ENCODE measurements around the gene DHRS3. TPM values are rescaled to one million over a fixed set of nuclear protein-coding genes. Genes with fewer than 3 reads are reported as not detected.

DHRS3 gene
- total RNA-seq, 1 experiment from 2014 or later = 54.5 TPM

- no peak overlapping the region for H3T11ph ChIP-seq (ENCODE audit: low read length)
- no peak overlapping the region for H3K4me2 ChIP-seq (ENCODE audit: insufficient read depth, insufficient read length, low read length)
- H3K9me3 Mint-ChIP-seq = no peaks in the 10 kb centered on the region
- no peak overlapping the region for H3K4ac ChIP-seq (ENCODE audit: low read depth, low read length)
- no peaks in the 10 kb centered on the region for H3K79me1 ChIP-seq (ENCODE audit: insufficient read depth, low read depth, low read length, poor library complexity, severe bottlenecking)
- TF ChIP-seq, protein P1, sequence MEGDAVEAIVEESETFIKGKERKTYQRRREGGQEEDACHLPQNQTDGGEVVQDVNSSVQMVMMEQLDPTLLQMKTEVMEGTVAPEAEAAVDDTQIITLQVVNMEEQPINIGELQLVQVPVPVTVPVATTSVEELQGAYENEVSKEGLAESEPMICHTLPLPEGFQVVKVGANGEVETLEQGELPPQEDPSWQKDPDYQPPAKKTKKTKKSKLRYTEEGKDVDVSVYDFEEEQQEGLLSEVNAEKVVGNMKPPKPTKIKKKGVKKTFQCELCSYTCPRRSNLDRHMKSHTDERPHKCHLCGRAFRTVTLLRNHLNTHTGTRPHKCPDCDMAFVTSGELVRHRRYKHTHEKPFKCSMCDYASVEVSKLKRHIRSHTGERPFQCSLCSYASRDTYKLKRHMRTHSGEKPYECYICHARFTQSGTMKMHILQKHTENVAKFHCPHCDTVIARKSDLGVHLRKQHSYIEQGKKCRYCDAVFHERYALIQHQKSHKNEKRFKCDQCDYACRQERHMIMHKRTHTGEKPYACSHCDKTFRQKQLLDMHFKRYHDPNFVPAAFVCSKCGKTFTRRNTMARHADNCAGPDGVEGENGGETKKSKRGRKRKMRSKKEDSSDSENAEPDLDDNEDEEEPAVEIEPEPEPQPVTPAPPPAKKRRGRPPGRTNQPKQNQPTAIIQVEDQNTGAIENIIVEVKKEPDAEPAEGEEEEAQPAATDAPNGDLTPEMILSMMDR (conservative IDR thresholded peaks at IDR 0.05) = no peak
- peaks cover 20% of the 10 kb centered on the region for H3K23me2 ChIP-seq (ENCODE audit: insufficient read length, low read depth, low read length, poor library complexity, severe bottlenecking)
- H2BK15ac ChIP-seq (ENCODE audit: low read depth, low read length) = no peak overlapping the region
- H3K27ac Mint-ChIP-seq = no peak overlapping the region
- H3K27me3 ChIP-seq (ENCODE audit: insufficient read depth, low read length) = no peaks in the 10 kb centered on the region
- H3K9me3 ChIP-seq (ENCODE audit: control insufficient read depth, low read depth, low read length) = no peaks in the 10 kb centered on the region
- H4K5ac ChIP-seq (ENCODE audit: insufficient read length, low read depth, low read length) = no peak overlapping the region
- no peak overlapping the region for H2AFZ ChIP-seq (ENCODE audit: low read length)
- no peak overlapping the region for H2BK120ac ChIP-seq (ENCODE audit: low read depth, low read length, poor library complexity, severe bottlenecking)
- H3K27ac ChIP-seq (ENCODE audit: insufficient read length, low read depth, low read length) = no peak overlapping the region
- H3K56ac ChIP-seq (ENCODE audit: insufficient read length, low read depth, low read length) = no peak overlapping the region
- H3K4me1 ChIP-seq (ENCODE audit: insufficient read depth, low read length) = peaks cover 2% of the 10 kb centered on the region; the same call in 1 of the 2 replicates
- no peaks in the 10 kb centered on the region for H3K79me2 ChIP-seq (ENCODE audit: insufficient read depth, low read length)
- H3K4me1 Mint-ChIP-seq = peaks cover 48 to 54% of the 10 kb centered on the region in 2 experiments
- no peak overlapping the region for H3K4me3 Mint-ChIP-seq
- H3K27me3 Mint-ChIP-seq (ENCODE audit: low read depth) = no peaks in the 10 kb centered on the region
- H3K18ac ChIP-seq (ENCODE audit: insufficient read length, low read depth, low read length) = no peak overlapping the region
- no peak overlapping the region for H3K9ac ChIP-seq (ENCODE audit: extremely low read depth, insufficient read length, low read length)
- no peaks in the 10 kb centered on the region for H4K20me1 ChIP-seq (ENCODE audit: control insufficient read depth, insufficient read depth, insufficient read length)
- no peak overlapping the region for H4K91ac ChIP-seq (ENCODE audit: insufficient read length, low read depth, low read length)
- no peak overlapping the region for H2BK5ac ChIP-seq (ENCODE audit: insufficient read length, low read length)
- H3K23ac ChIP-seq (ENCODE audit: insufficient read length, low read depth, low read length) = no peak overlapping the region
- H3K36me3 Mint-ChIP-seq (ENCODE audit: insufficient read depth in 1 of 3, low read depth in 3 of 3) = no peaks in the 10 kb centered on the region; a peak in 1 of 7 replicates
- H2BK20ac ChIP-seq (ENCODE audit: low read depth, low read length, poor library complexity, severe bottlenecking) = no peak overlapping the region
- no CpG with 5 or more reads among the region's 8 CpGs for WGBS (ENCODE audit: extremely low coverage, insufficient read length, low lambda C conversion rate)
- no peak overlapping the region for H2BK12ac ChIP-seq (ENCODE audit: insufficient read length, low read depth, low read length)
- no peak overlapping the region for H2AK5ac ChIP-seq (ENCODE audit: insufficient read length, low read length)
- no peak for DNase-seq
- no peak overlapping the region for H4K8ac ChIP-seq (replicated peaks; ENCODE audit: insufficient read length, low read depth, low read length)
- no peak overlapping the region for H3K14ac ChIP-seq (ENCODE audit: insufficient read depth, low read length)
These were observed 2.9 kb upstream of the DHRS3 start for GRCh38 chr1:12620931-12621330.

Data from H9 (cell line).